ENCODE measurements around the gene C1QTNF8. TPM values are rescaled to one million over a fixed set of nuclear protein-coding genes. Genes with fewer than 3 reads are reported as not detected.

C1QTNF8 gene
- total and polyA plus RNA-seq, 2 of the 8 experiments (the other 6 are each of a cell fraction or from before 2014, with no cell fraction given) = not detected

- TF ChIP-seq ATF2 (IDR thresholded peaks at IDR 0.05; ENCODE audit: low read length) (no peak), EZH2 (IDR thresholded peaks at IDR 0.05; ENCODE audit: low read depth, low read length, severe bottlenecking) (no peak), HDAC6 (IDR thresholded peaks at IDR 0.05; ENCODE audit: low read depth, low read length) (no peak), NRF1 (IDR thresholded peaks at IDR 0.05; ENCODE audit: low read depth, low read length) (no peak)
Observed at GRCh38 chr16:1121601-1122397, 25.8 kb upstream of the C1QTNF8 start (continued).

All from H1 (cell line).